Mesothelial cell of epicardium (in vitro differentiated cells): ENCODE measurements around the gene DPEP2NB. TPM values are rescaled to one million over a fixed set of nuclear protein-coding genes. Genes with fewer than 3 reads are reported as not detected.

ENCODE experiments used
- DNase-seq, 2 experiments: peaks; one replicate each; pipeline ENCODE4 v3.0.0; 2021; ENCODE audit warnings: low spot score in 2 of 2; ENCODE audit not compliant: unreplicated experiment in 2 of 2
- H3K27ac Mint-ChIP-seq: 2 replicates; pipeline ENCODE4 v1.8.0; 2021; ENCODE audit warnings: mixed read lengths
- H3K27me3 Mint-ChIP-seq: 2 replicates; pipeline ENCODE4 v1.8.0; 2021; ENCODE audit warnings: low read depth, mixed read lengths
- H3K36me3 Mint-ChIP-seq: 2 replicates; pipeline ENCODE4 v1.8.0; 2021; ENCODE audit warnings: mixed read lengths
- H3K4me1 Mint-ChIP-seq: 2 replicates; pipeline ENCODE4 v1.8.0; 2021; ENCODE audit warnings: mixed read lengths
- H3K4me3 Mint-ChIP-seq: 2 replicates; pipeline ENCODE4 v1.8.0; 2021; ENCODE audit warnings: mild to moderate bottlenecking, moderate library complexity, mixed read lengths
- H3K9me3 Mint-ChIP-seq: 2 replicates; pipeline ENCODE4 v1.8.0; 2021; ENCODE audit warnings: mixed read lengths
- total RNA-seq: library from RNA; stranded (reverse); gene quantifications from 3 replicates; pipeline ENCODE4 v1.2.1, GENCODE V29; 2021
- TF ChIP-seq, protein P1 (sequence below): fragments of 200-600 bp; sonication (generic); IDR thresholded peaks from one replicate; pipeline ENCODE4 v1.5.0; 2021; ENCODE audit warnings: antibody characterized with exemption; ENCODE audit not compliant: unreplicated experiment

Gene DPEP2NB
- total RNA-seq, 1 donor from 2014 or later = not detected

DNA sequence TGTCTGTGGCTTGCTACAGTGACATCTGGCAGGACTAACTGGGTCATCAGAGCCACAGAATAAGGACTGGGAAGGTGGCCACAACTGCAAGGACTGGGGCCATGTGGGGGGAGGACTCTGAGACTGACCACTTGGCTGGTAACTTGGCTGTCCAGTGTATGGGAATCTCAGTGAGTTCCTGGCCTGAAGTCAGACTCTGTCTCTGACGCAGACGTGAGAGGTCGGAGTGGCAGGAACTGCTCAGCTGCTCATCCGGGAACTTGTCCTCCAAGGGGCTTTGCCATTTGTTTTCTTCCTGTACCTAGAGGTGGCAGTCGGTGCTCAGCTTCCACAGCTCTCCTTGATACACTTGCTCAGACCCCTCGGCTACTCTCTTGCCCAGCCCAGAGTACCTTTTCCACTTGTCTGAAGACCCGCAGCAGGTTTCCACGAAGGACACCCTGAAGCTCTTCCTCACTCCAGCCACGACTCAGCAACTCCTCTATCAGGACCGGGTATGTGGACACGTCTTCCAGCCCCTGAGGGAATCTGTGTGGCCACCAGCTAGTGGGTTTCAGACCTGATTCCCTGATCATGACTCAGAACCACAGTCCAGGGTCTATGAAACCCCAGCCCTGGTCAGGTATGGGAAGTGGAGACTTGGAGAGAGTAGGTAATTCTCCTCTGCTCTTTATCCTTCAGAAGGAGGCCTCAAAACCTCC lies 28.1 kb downstream of the DPEP2NB start:
- TF ChIP-seq, protein P1, sequence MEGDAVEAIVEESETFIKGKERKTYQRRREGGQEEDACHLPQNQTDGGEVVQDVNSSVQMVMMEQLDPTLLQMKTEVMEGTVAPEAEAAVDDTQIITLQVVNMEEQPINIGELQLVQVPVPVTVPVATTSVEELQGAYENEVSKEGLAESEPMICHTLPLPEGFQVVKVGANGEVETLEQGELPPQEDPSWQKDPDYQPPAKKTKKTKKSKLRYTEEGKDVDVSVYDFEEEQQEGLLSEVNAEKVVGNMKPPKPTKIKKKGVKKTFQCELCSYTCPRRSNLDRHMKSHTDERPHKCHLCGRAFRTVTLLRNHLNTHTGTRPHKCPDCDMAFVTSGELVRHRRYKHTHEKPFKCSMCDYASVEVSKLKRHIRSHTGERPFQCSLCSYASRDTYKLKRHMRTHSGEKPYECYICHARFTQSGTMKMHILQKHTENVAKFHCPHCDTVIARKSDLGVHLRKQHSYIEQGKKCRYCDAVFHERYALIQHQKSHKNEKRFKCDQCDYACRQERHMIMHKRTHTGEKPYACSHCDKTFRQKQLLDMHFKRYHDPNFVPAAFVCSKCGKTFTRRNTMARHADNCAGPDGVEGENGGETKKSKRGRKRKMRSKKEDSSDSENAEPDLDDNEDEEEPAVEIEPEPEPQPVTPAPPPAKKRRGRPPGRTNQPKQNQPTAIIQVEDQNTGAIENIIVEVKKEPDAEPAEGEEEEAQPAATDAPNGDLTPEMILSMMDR = no peak
- no peaks in the 10 kb centered on the region for H3K9me3 Mint-ChIP-seq
- H3K36me3 Mint-ChIP-seq = no peaks in the 10 kb centered on the region
- no peak overlapping the region for H3K27ac Mint-ChIP-seq
- peaks cover 2% of the 10 kb centered on the region for H3K4me1 Mint-ChIP-seq
- H3K27me3 Mint-ChIP-seq = no peaks in the 10 kb centered on the region
- no peak for DNase-seq
- H3K4me3 Mint-ChIP-seq = no peak overlapping the region

DNA sequence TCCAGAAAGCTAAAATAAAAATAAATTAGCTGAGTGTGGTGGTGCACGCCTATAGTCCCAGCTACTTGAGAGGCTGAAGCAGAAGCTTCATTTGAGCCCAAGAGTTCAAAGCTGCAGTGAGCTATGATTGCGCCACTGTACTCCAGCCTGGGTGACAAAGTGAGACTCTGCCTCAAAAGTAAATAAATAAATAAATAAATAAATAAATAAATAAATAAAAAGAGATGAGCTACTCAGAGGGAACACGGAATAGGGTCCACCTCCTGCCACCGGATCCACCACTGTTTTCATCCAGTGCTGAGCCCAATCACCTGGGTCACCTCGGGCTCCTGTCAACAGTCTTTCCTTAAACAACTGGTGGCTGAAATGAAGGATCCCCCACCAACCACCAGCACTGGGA lies 28.8 kb downstream of the DPEP2NB start:
- Mint-ChIP-seq H3K27me3 (no peaks in the 10 kb centered on the region), H3K36me3 (no peaks in the 10 kb centered on the region), H3K4me3 (no peak overlapping the region), H3K9me3 (no peaks in the 10 kb centered on the region), H3K27ac (no peak overlapping the region), H3K4me1 (peaks cover 2% of the 10 kb centered on the region)
- no peak for DNase-seq
- TF ChIP-seq, protein P1 = no peak

DNA sequence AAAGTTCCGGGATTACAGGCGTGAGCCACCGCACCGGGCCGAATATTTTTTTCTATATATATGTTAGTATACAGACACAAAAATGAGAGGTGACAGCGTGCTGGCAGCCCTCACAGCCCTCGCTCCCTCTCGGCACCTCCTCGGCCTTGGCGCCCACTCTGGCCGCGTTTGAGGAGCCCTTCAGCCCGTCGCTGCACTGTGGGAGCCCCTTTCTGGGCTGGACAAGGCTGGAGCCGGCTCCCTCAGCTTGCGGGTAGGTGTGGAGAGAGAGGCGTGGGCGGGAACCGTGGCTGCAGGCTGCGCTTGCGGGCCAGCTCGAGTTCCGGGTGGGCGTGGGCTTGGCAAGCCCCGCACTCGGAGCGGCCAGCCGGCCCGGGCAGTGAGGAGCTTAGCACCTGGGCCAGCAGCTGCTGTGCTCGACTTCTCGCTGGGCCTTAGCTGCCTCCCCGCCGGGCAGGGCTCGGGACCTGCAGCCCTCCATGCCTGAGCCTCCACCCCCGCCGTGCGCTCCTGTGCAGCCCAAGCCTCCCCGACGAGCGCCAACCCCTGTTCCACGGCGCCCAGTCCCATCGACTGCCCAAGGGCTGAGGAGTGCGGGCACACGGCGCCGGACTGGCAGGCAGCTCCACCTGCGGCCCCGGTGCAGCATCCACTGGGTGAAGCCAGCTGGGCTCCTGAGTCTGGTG lies 33.6 kb downstream of the DPEP2NB start:
- Mint-ChIP-seq H3K27me3 (peaks cover 2% of the 10 kb centered on the region), H3K27ac (no peak overlapping the region), H3K9me3 (no peaks in the 10 kb centered on the region), H3K4me1 (peaks cover 2% of the 10 kb centered on the region), H3K4me3 (no peak overlapping the region), H3K36me3 (no peaks in the 10 kb centered on the region)
- no peak for DNase-seq
- TF ChIP-seq, protein P1 = no peak

DNA sequence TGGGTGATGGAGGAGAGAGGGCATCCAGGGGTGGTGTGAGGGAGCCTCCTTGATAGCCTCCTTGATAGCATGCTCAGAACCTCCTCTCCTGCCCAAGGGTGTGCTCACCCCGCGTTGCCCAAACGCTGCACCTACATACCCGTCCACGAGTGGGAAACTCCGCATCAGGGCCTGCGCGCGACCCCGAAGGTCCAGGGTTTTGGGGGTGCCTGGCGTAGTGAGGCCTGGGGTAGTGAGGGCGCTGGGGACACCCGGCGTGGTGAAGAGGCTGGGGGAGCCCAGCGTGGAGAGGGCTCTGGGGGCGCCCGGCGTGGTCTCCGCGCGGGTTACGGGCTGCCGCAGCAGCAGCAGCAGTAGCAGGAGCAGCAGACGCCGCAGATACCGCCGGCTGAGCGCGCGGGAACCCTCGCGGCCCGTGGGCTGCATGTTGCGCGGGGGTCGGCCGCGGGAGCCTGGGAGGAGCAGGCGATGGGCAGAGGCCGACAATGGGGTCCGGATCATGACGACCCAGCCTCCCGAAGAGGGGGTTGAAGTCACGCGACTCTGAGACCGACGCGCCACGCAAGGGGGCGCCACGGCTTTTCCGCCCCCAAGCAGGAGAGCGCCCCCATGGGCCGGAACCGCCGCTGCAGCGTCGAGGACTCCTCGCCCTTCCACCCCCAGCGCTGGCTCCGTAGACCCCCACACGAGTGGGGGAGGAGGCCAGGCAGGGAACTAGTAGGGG lies 35.6 kb downstream of the DPEP2NB start, which contains the start of gene DPEP3:
Gene DPEP3, minus strand, starts transcription at position 545 of the 724 bp plus-strand sequence. Its CDS starts 119 bp downstream, at position 426.
- Mint-ChIP-seq H3K4me3 (no peak within 1 kb of the TSS), H3K36me3 (no peaks in the 10 kb centered on the region), H3K27ac (no peak within 1 kb of the TSS), H3K4me1 (peaks cover 2% of the 10 kb centered on the region), H3K27me3 (peaks cover 2% of the 10 kb centered on the region), H3K9me3 (no peaks in the 10 kb centered on the region)
- no peak for DNase-seq
- TF ChIP-seq, protein P1 = peak; percentile 32

DNA sequence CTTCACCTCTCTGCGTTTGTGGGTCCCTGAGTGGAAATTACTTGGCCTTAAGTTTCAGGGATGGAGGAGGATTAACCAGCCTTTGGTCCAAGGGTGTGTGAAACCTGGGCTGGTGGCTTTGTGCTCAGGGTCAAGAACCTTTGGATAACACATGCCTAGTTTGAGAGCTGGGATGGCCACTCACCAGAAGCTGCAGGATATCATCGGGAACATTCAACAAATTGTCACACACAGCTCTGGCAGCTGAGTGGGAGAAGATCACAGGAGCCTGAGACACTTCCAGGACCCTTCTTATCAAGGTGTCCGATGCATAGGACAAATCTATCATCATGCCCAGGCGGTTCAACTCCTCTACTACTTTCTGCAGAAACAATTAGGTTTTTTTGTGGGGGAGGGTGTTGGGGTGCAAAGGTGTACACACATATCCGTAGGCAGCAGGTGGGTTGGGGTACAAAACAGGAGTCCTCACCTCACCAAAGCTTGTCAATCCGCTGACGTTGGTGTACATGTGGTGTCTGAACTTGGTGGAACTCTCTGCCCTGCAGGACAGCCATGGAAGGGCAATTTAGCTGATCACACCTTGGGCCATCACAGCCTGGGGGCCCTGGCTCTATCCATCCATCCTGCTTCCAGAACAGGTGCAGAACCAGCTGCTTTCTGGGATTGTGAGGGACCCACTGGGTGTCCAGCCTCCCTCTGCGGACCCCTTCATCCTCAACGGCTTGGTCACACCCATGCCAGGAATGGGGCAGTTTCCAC lies 38.1 kb downstream of the DPEP2NB start:
- no peaks in the 10 kb centered on the region for H3K36me3 Mint-ChIP-seq
- no peak overlapping the region for H3K27ac Mint-ChIP-seq
- DNase-seq = no peak
- TF ChIP-seq, protein P1 = no peak
- H3K4me1 Mint-ChIP-seq = no peaks in the 10 kb centered on the region
- H3K4me3 Mint-ChIP-seq = no peak overlapping the region
- peaks cover 2% of the 10 kb centered on the region for H3K27me3 Mint-ChIP-seq
- H3K9me3 Mint-ChIP-seq = no peaks in the 10 kb centered on the region
